Right lobe of liver (tissue), 4 donors: ENCODE results near the gene CTSL.

Experiments used
- POLR2A ChIP-seq: fragments of 450-650 bp; IDR thresholded peaks from one replicate; pipeline ENCODE4 v1.6.1; 2017; ENCODE audit warnings: antibody characterized with exemption, mild to moderate bottlenecking
- TF ChIP-seq, protein P1 (sequence below), 4 donors: fragments of 200-600 bp in 3 of 4; fragments of 450-650 bp in 1 of 4; IDR thresholded peaks; one replicate each; pipeline versions ENCODE4 v1.5.1 to v1.8.0; 2016 to 2022; ENCODE audit warnings: antibody characterized with exemption in 4 of 4, mild to moderate bottlenecking in 2 of 4
- donor health status: DM: no; HTN: no; CAD: no.
- donor health status: DM: no; HTN: no; CAD: no.
- donor health status: DM: no; HTN: yes; CAD: no.

DNA sequence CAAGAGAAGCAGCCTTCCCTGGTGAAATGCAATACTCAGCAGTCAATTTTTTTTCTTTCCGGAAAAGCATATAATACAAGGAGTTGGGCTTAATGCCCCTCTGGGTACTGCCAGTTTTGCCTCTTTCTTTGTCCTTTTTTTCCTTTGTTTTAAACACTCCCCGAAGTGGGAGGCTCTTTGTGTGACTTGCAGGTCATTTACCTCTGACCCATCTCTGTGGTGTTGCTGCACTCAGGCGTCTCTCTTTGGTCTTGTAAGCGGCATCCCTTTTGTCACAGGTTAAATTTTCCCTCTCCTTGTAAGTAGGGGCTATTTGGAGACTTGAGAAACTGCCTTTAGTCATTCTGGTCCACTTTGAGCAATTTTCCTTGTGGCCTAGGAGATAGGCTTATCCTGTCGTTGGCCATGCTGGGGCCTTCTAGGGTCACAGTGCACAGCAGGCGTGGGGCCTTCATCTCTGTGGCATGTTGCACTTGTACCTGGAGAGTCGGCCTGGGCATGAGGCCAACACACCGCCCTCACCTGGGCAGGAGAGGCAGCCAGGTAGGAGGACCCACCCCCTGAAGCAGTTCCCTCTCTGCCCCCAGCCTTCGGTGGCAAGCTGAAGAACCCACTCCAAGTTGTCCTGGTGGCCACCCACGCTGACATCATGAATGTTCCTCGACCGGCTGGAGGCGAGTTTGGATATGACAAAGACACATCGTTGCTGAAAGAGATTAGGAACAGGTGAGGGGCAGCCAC is 27.7 kb upstream of the CTSL start:
- TF ChIP-seq POLR2A: no peak
- TF ChIP-seq, protein P1, sequence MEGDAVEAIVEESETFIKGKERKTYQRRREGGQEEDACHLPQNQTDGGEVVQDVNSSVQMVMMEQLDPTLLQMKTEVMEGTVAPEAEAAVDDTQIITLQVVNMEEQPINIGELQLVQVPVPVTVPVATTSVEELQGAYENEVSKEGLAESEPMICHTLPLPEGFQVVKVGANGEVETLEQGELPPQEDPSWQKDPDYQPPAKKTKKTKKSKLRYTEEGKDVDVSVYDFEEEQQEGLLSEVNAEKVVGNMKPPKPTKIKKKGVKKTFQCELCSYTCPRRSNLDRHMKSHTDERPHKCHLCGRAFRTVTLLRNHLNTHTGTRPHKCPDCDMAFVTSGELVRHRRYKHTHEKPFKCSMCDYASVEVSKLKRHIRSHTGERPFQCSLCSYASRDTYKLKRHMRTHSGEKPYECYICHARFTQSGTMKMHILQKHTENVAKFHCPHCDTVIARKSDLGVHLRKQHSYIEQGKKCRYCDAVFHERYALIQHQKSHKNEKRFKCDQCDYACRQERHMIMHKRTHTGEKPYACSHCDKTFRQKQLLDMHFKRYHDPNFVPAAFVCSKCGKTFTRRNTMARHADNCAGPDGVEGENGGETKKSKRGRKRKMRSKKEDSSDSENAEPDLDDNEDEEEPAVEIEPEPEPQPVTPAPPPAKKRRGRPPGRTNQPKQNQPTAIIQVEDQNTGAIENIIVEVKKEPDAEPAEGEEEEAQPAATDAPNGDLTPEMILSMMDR (IDR thresholded peaks at IDR 0.05): no peak
